NCI-H2171 (cell line): ENCODE results near the gene NDC1.

ENCODE experiments used
- DNase-seq: peaks from one replicate; lab custom pipeline; 2025; lab: John Stamatoyannopoulos, UW

The NDC1 gene

DNA sequence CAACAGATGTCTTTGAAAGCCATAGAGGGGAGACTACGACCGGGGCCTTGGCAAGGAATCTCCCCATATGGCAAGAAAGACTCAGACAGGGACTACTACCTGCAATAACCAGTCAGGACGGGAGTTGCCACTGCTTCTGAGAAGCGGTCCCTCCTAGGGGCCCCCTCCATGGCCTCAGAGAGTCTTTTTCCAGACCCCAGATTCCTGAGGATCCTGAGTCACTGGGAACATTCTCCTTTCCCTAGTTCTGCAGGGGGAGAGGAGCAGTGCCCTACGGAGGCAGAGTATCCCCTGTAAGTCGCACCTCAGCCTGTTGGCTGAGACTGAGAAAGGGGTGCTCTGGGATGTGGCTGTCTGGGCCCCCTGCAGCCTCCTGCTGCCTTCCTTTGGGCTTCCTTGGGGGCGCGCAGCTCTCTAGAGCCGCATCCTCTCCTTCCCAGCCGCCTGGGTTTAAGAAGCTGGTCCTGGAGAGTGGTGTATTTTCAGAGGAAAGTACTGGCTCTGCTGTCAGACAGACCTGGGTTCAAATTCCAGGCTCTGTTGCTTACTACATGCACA, 107.0 kb downstream of the NDC1 start:
- DNase-seq = no peak

GRCh38 chr1:53730224-53730865, 107.8 kb downstream of the NDC1 start:
- DNase-seq = no peak

DNA sequence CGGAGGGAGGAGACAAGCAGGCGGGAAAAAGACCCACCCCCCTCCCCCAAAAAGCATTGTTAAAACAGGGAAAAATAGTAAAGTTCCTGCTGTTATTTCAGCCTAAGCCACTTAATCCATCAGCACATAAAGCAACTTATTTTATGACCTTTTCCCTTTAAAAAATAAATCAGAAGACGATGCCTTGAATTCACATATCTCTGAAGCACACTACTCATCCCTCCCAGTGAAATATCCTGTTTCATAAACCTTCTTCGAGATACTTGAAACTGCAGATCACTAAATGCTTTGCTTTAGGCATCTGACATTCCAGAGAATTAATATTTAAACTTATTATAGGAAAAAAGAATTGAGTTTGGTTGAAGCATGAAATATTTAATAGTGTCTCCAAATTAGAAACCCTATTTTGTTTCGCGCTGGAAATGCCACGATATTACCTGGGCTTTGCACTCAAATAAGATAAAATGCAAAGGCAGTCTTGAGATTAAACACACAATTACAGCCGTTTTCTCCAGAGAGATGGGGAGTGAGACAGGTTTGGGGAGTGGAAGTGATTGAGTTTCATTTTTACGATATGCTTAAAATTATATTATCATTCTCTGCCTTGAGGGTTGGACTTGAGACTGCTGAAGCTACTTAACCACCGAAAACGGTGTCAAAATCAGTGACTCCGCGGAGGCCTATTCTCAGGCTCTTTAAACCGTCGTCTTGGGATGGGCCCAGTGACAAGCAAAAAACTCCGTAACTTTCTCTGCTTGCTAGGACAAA, 108.5 kb downstream of the NDC1 start:
- DNase-seq = no peak

- no peak for DNase-seq
Observed at GRCh38 chr1:53728702-53729455, 109.2 kb downstream of the NDC1 start.

- no peak for DNase-seq
Observed at GRCh38 chr1:53728196-53728595, 109.9 kb downstream of the NDC1 start.

GRCh38 chr1:53727461-53728092, 110.5 kb downstream of the NDC1 start:
- DNase-seq = no peak

- no peak for DNase-seq
Observed at GRCh38 chr1:53726009-53726600, 112.0 kb downstream of the NDC1 start.

- no peak for DNase-seq
Observed at GRCh38 chr1:53725238-53725689, 112.8 kb downstream of the NDC1 start.

GRCh38 chr1:53722025-53722424, 116.1 kb downstream of the NDC1 start:
- no peak for DNase-seq

DNA sequence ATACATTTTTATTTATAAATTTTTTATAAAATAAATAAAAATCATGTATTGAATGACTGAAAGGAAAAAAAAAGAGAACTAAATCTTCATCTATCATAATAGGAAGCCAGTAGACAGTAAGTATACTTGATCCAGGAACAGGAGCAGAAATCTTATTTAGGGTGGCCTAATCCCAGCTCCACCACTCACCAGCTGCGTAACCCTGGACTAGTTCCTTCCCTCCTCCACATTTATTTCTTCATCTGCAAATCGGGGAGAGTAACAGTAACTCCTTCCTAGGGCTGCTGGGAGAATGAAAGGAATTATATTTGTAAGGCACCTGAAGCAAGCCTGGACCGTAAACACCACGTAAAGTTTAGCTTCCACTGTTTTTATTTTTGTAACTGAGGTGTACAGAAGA, 117.0 kb downstream of the NDC1 start:
- DNase-seq = no peak

DNA sequence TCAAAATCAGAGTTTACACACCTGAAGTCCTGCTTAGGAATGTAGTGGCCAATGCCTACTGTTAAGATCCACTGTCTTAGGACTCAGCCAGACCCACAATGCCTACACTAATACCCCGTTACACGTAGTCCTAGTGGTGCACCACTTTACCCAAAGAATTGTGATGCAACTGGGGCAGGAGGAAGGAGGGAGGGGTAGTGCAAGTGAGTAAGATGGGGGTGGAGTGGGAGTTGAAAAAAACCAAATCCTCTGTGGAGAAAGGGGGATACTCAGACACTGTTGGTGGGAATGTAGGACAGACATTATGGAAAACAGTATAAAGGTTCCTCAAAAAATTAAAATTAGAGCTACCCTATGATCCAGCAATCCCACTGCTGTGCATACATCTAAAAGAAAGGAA, 118.6 kb downstream of the NDC1 start:
- DNase-seq = no peak

- DNase-seq = no peak
Observed at GRCh38 chr1:53718443-53718842, 119.7 kb downstream of the NDC1 start.

- DNase-seq = no peak
Observed at GRCh38 chr1:53717025-53717804, 120.9 kb downstream of the NDC1 start.

DNA sequence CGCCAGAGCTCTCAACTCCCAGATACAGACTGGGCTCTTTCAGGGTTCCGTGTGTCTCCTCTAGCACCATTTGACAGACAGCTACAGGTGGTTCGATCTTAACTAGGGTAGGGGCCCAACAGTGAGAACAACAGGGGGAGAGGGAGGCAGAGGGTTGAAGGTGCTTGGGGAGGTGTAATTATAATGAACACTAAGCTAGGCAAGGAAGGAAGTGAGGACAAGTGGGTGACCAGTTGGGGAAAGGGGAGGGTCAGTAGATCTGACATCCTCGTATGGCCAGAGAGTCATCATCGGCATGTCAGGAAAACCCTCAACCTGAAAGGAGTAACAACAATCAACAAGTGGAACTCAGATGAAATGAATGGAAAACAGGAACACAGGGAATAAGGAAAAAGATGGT, 121.9 kb downstream of the NDC1 start:
- DNase-seq = no peak

DNA sequence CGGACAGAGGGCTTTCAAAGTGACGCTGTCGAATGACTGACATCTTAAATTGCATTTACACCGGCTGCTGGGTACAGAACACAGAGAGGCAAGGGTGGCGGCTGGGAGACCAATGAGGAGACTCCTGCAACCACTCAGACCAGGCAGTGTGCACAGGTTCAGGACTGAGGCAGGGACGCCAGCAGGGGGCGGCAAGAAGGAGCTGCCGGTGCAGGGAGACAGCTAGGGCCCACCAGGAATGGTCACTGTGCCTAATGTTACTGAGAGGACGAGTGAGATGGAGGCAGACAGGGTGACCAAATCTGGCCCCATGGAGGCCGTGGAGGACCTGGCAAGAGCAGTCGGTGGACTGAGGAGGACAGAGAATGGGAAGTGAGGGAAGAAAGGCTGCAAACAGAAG, 122.6 kb downstream of the NDC1 start:
- no peak for DNase-seq
